ENCODE results near the gene HAGH.

GRCh38 chr16:1770328-1771187 is 56.1 kb downstream of the HAGH start:
- TF ChIP-seq POLR2AphosphoS5 (IDR thresholded peaks at IDR 0.05) (no peak), RAD21 (conservative IDR thresholded peaks at IDR 0.05) (no peak), MXI1 (conservative IDR thresholded peaks at IDR 0.05; ENCODE audit: poor library complexity, severe bottlenecking) (no peak)

All from neural cell (in vitro differentiated cells).